HepG2 (cell line): ENCODE results near the gene DNAH9. TPM values are rescaled to one million over a fixed set of nuclear protein-coding genes. Genes with fewer than 3 reads are reported as not detected.

Experiments used
- ATAC-seq: fragments of 200-7000 bp; cut with Tn5 transposase; 3 replicates; pipeline ENCODE4 v1.9.1; 2020; ENCODE audit warnings: mild to moderate bottlenecking, moderate library complexity
- BruUV-seq: library from RNA; stranded (reverse); fragments of 400-500 nt; replicated peaks from 2 replicates; lab custom pipeline; 2021; lab: Mats Ljungman, UMichigan
- CTCF ChIA-PET: fragments of 300-600 bp; formaldehyde crosslinking; extraction: SDS; loops from one replicate; lab custom pipeline; 2021; ENCODE audit warnings: low total read pairs, inconsistent platforms, low intra/inter-chr PET ratio; lab: Yijun Ruan, JAX
- POLR2A ChIA-PET: fragments of 350-600 bp; sonication (Branson Sonifier 250); formaldehyde crosslinking; loops from one replicate; lab custom pipeline; 2020; ENCODE audit warnings: antibody characterized with exemption, inconsistent platforms; lab: Yijun Ruan, JAX
- DNase-seq: peaks from one replicate; pipeline ENCODE4 v3.0.0-alpha.2; 2015; ENCODE audit warnings: low spot score
- FAIRE-seq: peaks from 3 replicates; lab custom pipeline; 2011; peaks lifted over from hg19 to GRCh38; lab: Jason Lieb, UNC
- H2AFZ ChIP-seq: one replicate; pipeline ENCODE4 v1.6.1; 2011; ENCODE audit warnings: low read length, inconsistent platforms
- H3K27ac ChIP-seq: fragments of 300-600 bp; 3 replicates; pipeline ENCODE4 v1.8.0; 2011; ENCODE audit warnings: mixed run types, mild to moderate bottlenecking, mixed read lengths, low read length, inconsistent platforms; ENCODE audit not compliant: insufficient read depth; ENCODE audit errors: extremely low read length
- H3K27me3 ChIP-seq, 2 experiments: fragments of 200-600 bp in 1 of 2; 2 replicates in 1 of 2; 3 replicates in 1 of 2; pipeline versions ENCODE4 v1.6.0 to v1.8.0; 2011; ENCODE audit warnings: low read length in 2 of 2, mild to moderate bottlenecking in 2 of 2, moderate library complexity in 2 of 2, inconsistent platforms in 1 of 2; ENCODE audit not compliant: insufficient read depth in 2 of 2, control insufficient read depth in 1 of 2
- H3K36me3 ChIP-seq, 2 experiments: fragments of 200-600 bp in 1 of 2; replicated peaks in 1 of 2; 2 replicates in 1 of 2; 3 replicates in 1 of 2; pipeline versions ENCODE4 v1.5.1 to v1.8.0; 2011; ENCODE audit warnings: low read length in 2 of 2, inconsistent platforms in 1 of 2; ENCODE audit not compliant: insufficient read depth in 2 of 2, control insufficient read depth in 1 of 2
- H3K4me1 ChIP-seq: 2 replicates; pipeline ENCODE4 v1.5.1; 2012; ENCODE audit warnings: low read length, inconsistent platforms; ENCODE audit not compliant: insufficient read depth
- H3K4me2 ChIP-seq: 2 replicates; pipeline ENCODE4 v1.6.0; 2011; ENCODE audit warnings: low read depth, low read length, inconsistent platforms
- H3K4me3 ChIP-seq, 3 experiments: fragments of 200-600 bp in 1 of 3; sonication (generic), shearing (Covaris generic) in 1 of 3; replicated peaks in 1 of 3; 2 replicates each; pipeline ENCODE4 v1.5.1; 2011 to 2016; ENCODE audit warnings: low read length in 3 of 3, inconsistent platforms in 2 of 3, low read depth in 2 of 3, mild to moderate bottlenecking in 2 of 3, control low read depth in 1 of 3, mixed read lengths in 1 of 3; ENCODE audit not compliant: insufficient read depth in 1 of 3
- H3K79me2 ChIP-seq: one replicate; pipeline ENCODE4 v1.6.1; 2011; ENCODE audit warnings: low read length, inconsistent platforms; ENCODE audit not compliant: insufficient read depth
- H3K9ac ChIP-seq: 2 replicates; pipeline ENCODE4 v1.6.0; 2011; ENCODE audit warnings: mild to moderate bottlenecking, low read depth, low read length, inconsistent platforms; ENCODE audit not compliant: insufficient read depth
- H3K9me3 ChIP-seq: 2 replicates; pipeline ENCODE4 v1.5.1; 2012; ENCODE audit warnings: mild to moderate bottlenecking, low read length
- H4K20me1 ChIP-seq: 2 replicates; pipeline ENCODE4 v1.6.0; 2011; ENCODE audit warnings: inconsistent platforms, mild to moderate bottlenecking, low read length, moderate library complexity; ENCODE audit not compliant: insufficient read depth
- CEBPB ChIP-seq: IDR thresholded peaks from 2 replicates; pipeline ENCODE4 v1.6.1; 2011; ENCODE audit warnings: low read depth, low read length, improper control_type of control experiment, borderline replicate concordance
- EEA1 ChIP-seq: sonication (generic); formaldehyde crosslinking; IDR thresholded peaks from 2 replicates; pipeline ENCODE4 v1.5.1; 2020; ENCODE audit warnings: mild to moderate bottlenecking, missing genetic modification reagents, borderline replicate concordance
- ELF4 ChIP-seq: sonication (generic); formaldehyde crosslinking; IDR thresholded peaks from 2 replicates; pipeline ENCODE4 v1.5.0; 2020; ENCODE audit warnings: missing genetic modification reagents, mild to moderate bottlenecking, moderate library complexity, borderline replicate concordance
- HMG20B ChIP-seq: conservative IDR thresholded peaks from 2 replicates; pipeline ENCODE4 v1.6.1; 2016; ENCODE audit warnings: missing genetic modification reagents, missing compliant biosample characterization
- MLX ChIP-seq: IDR thresholded peaks from 2 replicates; pipeline ENCODE4 v1.6.1; 2016
- MTA1 ChIP-seq: sonication (generic); formaldehyde crosslinking; IDR thresholded peaks from 2 replicates; pipeline ENCODE4 v1.4.0; 2020; ENCODE audit warnings: missing genetic modification reagents, mild to moderate bottlenecking, borderline replicate concordance
- RERE ChIP-seq: IDR thresholded peaks from 2 replicates; pipeline ENCODE4 v1.6.1; 2016; ENCODE audit warnings: low read depth, missing genetic modification reagents, missing compliant biosample characterization
- SPEN ChIP-seq: sonication (generic); formaldehyde crosslinking; IDR thresholded peaks from 2 replicates; pipeline ENCODE4 v1.5.1; 2020; ENCODE audit warnings: low read depth, mild to moderate bottlenecking, missing genetic modification reagents
- UBTF ChIP-seq: sonication (generic); formaldehyde crosslinking; IDR thresholded peaks from 2 replicates; pipeline ENCODE4 v1.4.0; 2020; ENCODE audit warnings: mild to moderate bottlenecking, missing genetic modification reagents
- ZNF274 ChIP-seq: sonication (generic); formaldehyde crosslinking; IDR thresholded peaks from 2 replicates; pipeline ENCODE4 v1.5.1; 2020; ENCODE audit warnings: mild to moderate bottlenecking, missing genetic modification reagents
- ZNF343 ChIP-seq: sonication (generic); formaldehyde crosslinking; IDR thresholded peaks from 2 replicates; pipeline ENCODE4 v1.4.0; 2020; ENCODE audit warnings: mild to moderate bottlenecking, missing genetic modification reagents
- ZNF572 ChIP-seq: sonication (generic); formaldehyde crosslinking; IDR thresholded peaks from 2 replicates; pipeline ENCODE4 v1.5.1; 2020; ENCODE audit warnings: mild to moderate bottlenecking, missing genetic modification reagents
- ZNF737 ChIP-seq: sonication (generic); formaldehyde crosslinking; IDR thresholded peaks from 2 replicates; pipeline ENCODE4 v1.5.0; 2020; ENCODE audit warnings: missing genetic modification reagents, mild to moderate bottlenecking, borderline replicate concordance
- WGBS: methylation state at CpG from one replicate; pipeline ENCODE4 v1.1.6; 2017; ENCODE audit warnings: low lambda C conversion rate; 5-methylcytosine and 5-hydroxymethylcytosine counted together
- in situ Hi-C: cut with HindIII; loops from 2 replicates; pipeline ENCODE4 v1.10.0; 2017; ENCODE audit warnings: low pct_unique_long_range_greater_than_20kb; ENCODE audit not compliant: extremely low pct_ligation_motif_present
- intact Hi-C: fragments of 100-400 bp; cut with micrococcal nuclease; formaldehyde crosslinking; loops from one replicate; pipeline ENCODE4 v1.10.0; 2022; ENCODE audit not compliant: unreplicated experiment
- polyA plus RNA-seq, 8 experiments: library from polyadenylated mRNA; depleted of rRNA in 3 of 8; stranded (reverse) in 7 of 8; unstranded in 1 of 8; fragments of >200 nt; fragmentation: Illumina TruSeq in 4 of 8; extraction: Trizol in 4 of 8; gene quantifications; 2 replicates each; pipeline versions ENCODE4 v1.2.1 to v1.2.3, GENCODE V29; 2011 to 2016; ENCODE audit warnings: low read depth in 4 of 8, missing spikeins in 1 of 8, mixed read lengths in 1 of 8; ENCODE audit not compliant: insufficient read depth in 1 of 8
- total RNA-seq, 5 experiments: library from RNA; depleted of rRNA; stranded (reverse); fragments of >200 nt; fragmentation: Illumina TruSeq; extraction: Trizol; gene quantifications; 2 replicates each; pipeline ENCODE4 v1.2.3, GENCODE V29; 2016; ENCODE audit warnings: low read depth in 1 of 5

The DNAH9 gene
- total and polyA plus RNA-seq, 2 of the 13 experiments (the other 11 are each of a cell fraction or from before 2014, with no cell fraction given): not detected

GRCh38 chr17:11638700-11639265 lies 40.5 kb downstream of the DNAH9 start:
- Histone ChIP-seq H3K4me3 (no peak overlapping the region), H3K9ac (no peak overlapping the region), H2AFZ (no peak overlapping the region), H3K79me2 (no peaks in the 10 kb centered on the region), H3K9me3 (no peaks in the 10 kb centered on the region), H3K27ac (no peak overlapping the region), H3K4me1 (no peaks in the 10 kb centered on the region), H3K27me3 (no peaks in the 10 kb centered on the region; a peak in 1 of 5 replicates), H3K36me3 (no peaks in the 10 kb centered on the region), H3K4me2 (no peak overlapping the region), H4K20me1 (no peaks in the 10 kb centered on the region)
- WGBS: 27% methylated on average over 2 of the region's 2 CpGs
- DNase-seq (no peak), ATAC-seq (no peak), FAIRE-seq (no peak)
- in situ Hi-C loops: no loop called here
- intact Hi-C loops: no loop called here
- CTCF ChIA-PET: no interaction called here
- TF ChIP-seq SPEN (CRISPR knock-in tag) (no peak), MTA1 (CRISPR knock-in tag) (no peak), EEA1 (CRISPR knock-in tag) (no peak), ELF4 (no peak), HMG20B (no peak), UBTF (CRISPR knock-in tag) (no peak), MLX (no peak), CEBPB (no peak), ZNF572 (no peak), RERE (CRISPR knock-in tag) (no peak), ZNF274 (CRISPR knock-in tag) (no peak), ZNF737 (no peak), ZNF343 (no peak)
- POLR2A ChIA-PET: no interaction called here
- no TSS peak for BruUV-seq
